ENCODE measurements around the gene KCNQ1OT1. TPM values are rescaled to one million over a fixed set of nuclear protein-coding genes. Genes with fewer than 3 reads are reported as not detected.

KCNQ1OT1 gene
- polyA plus RNA-seq, 1 of the 3 experiments (the other 2 are of a cell fraction): 0.03 TPM

DNA sequence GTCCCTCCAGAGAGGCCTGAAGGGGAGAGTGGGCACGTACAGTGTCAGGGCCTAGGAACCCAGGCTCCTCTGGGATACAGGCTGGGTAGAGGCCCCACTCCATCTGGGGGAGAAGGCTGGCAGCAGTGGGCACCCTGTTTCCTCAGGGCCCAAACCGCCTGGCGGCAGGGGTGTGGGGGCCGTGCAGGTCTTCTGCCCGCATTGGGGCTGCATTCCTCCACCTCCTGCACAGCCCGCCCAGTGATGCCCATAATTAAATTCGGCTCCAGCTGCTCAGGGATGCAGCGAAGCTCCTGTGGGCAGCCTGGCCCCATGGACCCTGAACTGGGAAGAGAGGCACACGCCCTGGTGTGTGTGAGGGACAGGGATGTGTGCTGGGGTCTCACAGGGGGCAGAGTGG, 35.4 kb downstream of the KCNQ1OT1 start:
- Histone ChIP-seq H3K9me3 (0 out of 2 replicates have a peak, but pooled peaks cover 4% of the 10 kb centered on the region), H3K4me3 (ENCODE audit: low read depth in 2 of 2, low read length in 1 of 2) (no peak overlapping the region), H2AFZ (ENCODE audit: low read depth) (no peak overlapping the region), H3K27me3 (ENCODE audit: insufficient read depth) (no peaks in the 10 kb centered on the region), H3K27ac (ENCODE audit: low read depth in 2 of 2, low read length in 1 of 2) (no peak overlapping the region), H3K4me2 (no peak overlapping the region), H3K79me2 (ENCODE audit: insufficient read depth) (no peaks in the 10 kb centered on the region), H3F3A (replicated peaks; ENCODE audit: insufficient read depth) (no peaks in the 10 kb centered on the region), H3K9ac (no peak overlapping the region), H4K20me1 (ENCODE audit: insufficient read depth) (no peaks in the 10 kb centered on the region), H3K9me2 (no peaks in the 10 kb centered on the region), H3K36me3 (replicated peaks in 1 of 2; ENCODE audit: control insufficient read depth in 1 of 2, insufficient read depth in 2 of 2, low read length in 1 of 2) (peaks cover 0 to 5% of the 10 kb centered on the region in 2 experiments), H3K4me1 (ENCODE audit: control insufficient read depth in 1 of 2, insufficient read depth in 2 of 2, low read depth in 1 of 2, low read length in 1 of 2) (peaks cover 0 to 15% of the 10 kb centered on the region in 2 experiments; a peak in 1 of 4 replicates)
- POLR2A ChIA-PET: interaction anchor here (1.6 kb wide), 1 partner anchor 11 kb away, joined by 4 read pairs; no protein-coding TSS in a partner anchor
- CTCF ChIA-PET: interaction anchor here (0.7 kb wide), 1 partner anchor 131 kb away, joined by 4 read pairs; no protein-coding TSS in a partner anchor
- DNase-seq: no peak
- 50% methylated on average over 2 of the region's 9 CpGs for WGBS (ENCODE audit: low lambda C conversion rate)
- no peak for TF ChIP-seq SMC3 (IDR thresholded peaks at IDR 0.05; ENCODE audit: low read depth, low read length)
- TF ChIP-seq JUND (IDR thresholded peaks at IDR 0.05): no peak
- TF ChIP-seq, protein P1, sequence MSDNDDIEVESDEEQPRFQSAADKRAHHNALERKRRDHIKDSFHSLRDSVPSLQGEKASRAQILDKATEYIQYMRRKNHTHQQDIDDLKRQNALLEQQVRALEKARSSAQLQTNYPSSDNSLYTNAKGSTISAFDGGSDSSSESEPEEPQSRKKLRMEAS (IDR thresholded peaks at IDR 0.05; ENCODE audit: low read depth): no peak
- TF ChIP-seq RFX5 (IDR thresholded peaks at IDR 0.05; ENCODE audit: low read length): no peak

GRCh38 chr11:2663915-2664314, 35.9 kb downstream of the KCNQ1OT1 start:
- Histone ChIP-seq H3K9ac (no peak overlapping the region), H3K36me3 (replicated peaks in 1 of 2; ENCODE audit: control insufficient read depth in 1 of 2, insufficient read depth in 2 of 2, low read length in 1 of 2) (peaks cover 0 to 5% of the 10 kb centered on the region in 2 experiments), H3K27ac (ENCODE audit: low read depth in 2 of 2, low read length in 1 of 2) (no peak overlapping the region), H3K9me3 (0 out of 2 replicates have a peak, but pooled peaks cover 4% of the 10 kb centered on the region), H4K20me1 (ENCODE audit: insufficient read depth) (no peaks in the 10 kb centered on the region), H3K4me3 (ENCODE audit: low read depth in 2 of 2, low read length in 1 of 2) (no peak overlapping the region), H3K27me3 (ENCODE audit: insufficient read depth) (no peaks in the 10 kb centered on the region), H2AFZ (ENCODE audit: low read depth) (no peak overlapping the region), H3K9me2 (no peaks in the 10 kb centered on the region), H3F3A (replicated peaks; ENCODE audit: insufficient read depth) (no peaks in the 10 kb centered on the region), H3K4me2 (no peak overlapping the region), H3K79me2 (ENCODE audit: insufficient read depth) (no peaks in the 10 kb centered on the region), H3K4me1 (ENCODE audit: control insufficient read depth in 1 of 2, insufficient read depth in 2 of 2, low read depth in 1 of 2, low read length in 1 of 2) (peaks cover 0 to 10% of the 10 kb centered on the region in 2 experiments; a peak in 1 of 4 replicates)
- no peak for DNase-seq
- CTCF ChIA-PET: interaction anchor here (0.7 kb wide), 1 partner anchor 131 kb away, joined by 4 read pairs; no protein-coding TSS in a partner anchor
- TF ChIP-seq GATA2 (CRISPR knock-in tag; IDR thresholded peaks at IDR 0.05) (no peak), MXI1 (IDR thresholded peaks at IDR 0.05; ENCODE audit: low read depth, low read length) (no peak), POLR2AphosphoS5 (IDR thresholded peaks at IDR 0.05; ENCODE audit: low read depth, low read length) (no peak), EZH2phosphoT487 (IDR thresholded peaks at IDR 0.05; ENCODE audit: borderline replicate concordance, low read depth) (no peak), PBX3 (IDR thresholded peaks at IDR 0.05) (no peak), CHD2 (IDR thresholded peaks at IDR 0.05; ENCODE audit: low read length, partially characterized antibody) (no peak), REST (IDR thresholded peaks at IDR 0.05; ENCODE audit: low read depth, low read length) (no peak), YY1 (IDR thresholded peaks at IDR 0.05; ENCODE audit: low read depth) (no peak), FOSL2 (IDR thresholded peaks at IDR 0.05; ENCODE audit: borderline replicate concordance, low read depth) (no peak)
- POLR2A ChIA-PET: interaction anchor here (1.6 kb wide), 1 partner anchor 11 kb away, joined by 4 read pairs; no protein-coding TSS in a partner anchor

All from SK-N-SH (cell line).